ENCODE measurements around the gene OSBPL1A.

Gene OSBPL1A

DNA sequence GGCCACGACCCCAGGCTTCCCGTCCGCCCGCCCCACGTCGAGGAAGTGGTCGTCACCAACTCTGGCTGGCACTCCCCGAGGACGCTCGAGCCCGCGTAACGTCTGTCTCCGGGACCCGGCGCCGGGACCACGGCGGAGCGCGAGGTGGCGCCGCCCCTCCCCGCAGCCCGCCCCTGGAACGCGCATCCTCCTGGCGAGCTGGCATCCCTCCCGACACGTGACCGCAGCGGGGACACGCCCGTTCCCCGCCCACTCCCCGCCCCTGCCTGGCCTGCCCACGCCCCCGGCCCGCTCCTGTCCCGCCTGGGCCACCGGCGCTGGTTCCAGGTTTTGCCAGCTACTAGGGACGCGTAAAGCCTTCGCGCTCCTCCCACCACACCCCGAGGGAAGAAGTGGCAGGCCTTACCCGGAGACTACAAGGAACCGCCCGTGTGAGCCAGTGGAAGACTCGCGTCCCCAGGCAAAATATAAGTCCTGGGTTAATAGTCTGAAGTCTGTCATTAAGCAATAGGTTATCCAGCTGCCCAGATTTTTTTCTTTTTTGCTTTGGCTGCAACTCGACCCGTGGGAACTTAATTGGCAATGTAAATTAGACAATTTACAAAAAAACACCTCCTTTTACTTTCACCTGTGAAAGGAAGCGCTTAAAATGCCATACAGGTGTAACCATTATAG, at the start of gene OSBPL1A:
Gene OSBPL1A, minus strand, starts transcription at position 131 of the 675 bp plus-strand sequence. CDS start 20,291 bp downstream, outside the sequence.
- H3K27me3 Mint-ChIP-seq = peaks cover 0 to 3% of the 10 kb centered on the region in 2 donors
- H3K9me3 Mint-ChIP-seq = no peaks in the 10 kb centered on the region
- H3K27ac Mint-ChIP-seq = peak within 1 kb of the TSS; percentile 93
- peak; percentile 86 to 87 for ATAC-seq (replicated peaks)
- peak; percentile 68 for DNase-seq
- peaks cover 10 to 21% of the 10 kb centered on the region in 2 donors for H3K4me1 Mint-ChIP-seq
- H3K4me3 Mint-ChIP-seq = peak within 1 kb of the TSS; percentile 89 to 93
- no peaks in the 10 kb centered on the region for H3K36me3 Mint-ChIP-seq

DNA sequence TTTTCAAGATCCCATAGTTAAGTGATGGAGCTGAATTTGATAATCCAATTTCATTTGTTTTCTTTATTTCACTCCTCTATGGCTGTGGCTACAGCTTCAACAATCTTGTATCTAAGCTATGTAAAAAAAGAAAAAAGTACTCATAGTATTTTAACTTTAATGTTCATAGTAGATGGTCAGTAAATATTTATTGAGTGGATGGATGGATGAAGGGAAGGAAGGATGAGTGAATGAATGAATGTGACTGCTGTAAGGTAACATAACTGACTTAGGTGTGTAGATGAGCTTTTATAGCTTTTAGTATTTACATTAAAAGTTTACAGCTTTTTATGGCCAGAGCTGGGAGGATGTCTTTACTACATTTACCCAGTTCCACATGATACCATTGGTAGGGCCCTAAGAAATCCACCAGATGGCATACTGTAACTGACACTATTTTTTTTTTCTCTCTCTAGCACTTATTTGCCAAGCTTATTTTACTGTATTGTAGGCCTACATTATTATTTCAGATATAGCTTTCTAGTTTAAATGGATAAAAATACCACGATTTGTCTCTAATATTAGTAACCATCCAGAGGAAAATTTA, 49.4 kb upstream of the OSBPL1A start:
- Mint-ChIP-seq H3K27me3 (no peaks in the 10 kb centered on the region), H3K27ac (no peak overlapping the region), H3K36me3 (peaks cover 34 to 44% of the 10 kb centered on the region in 2 donors), H3K4me3 (no peak overlapping the region), H3K4me1 (peaks cover 11 to 20% of the 10 kb centered on the region in 2 donors), H3K9me3 (no peaks in the 10 kb centered on the region)
- ATAC-seq (replicated peaks) (no peak), DNase-seq (no peak)

DNA sequence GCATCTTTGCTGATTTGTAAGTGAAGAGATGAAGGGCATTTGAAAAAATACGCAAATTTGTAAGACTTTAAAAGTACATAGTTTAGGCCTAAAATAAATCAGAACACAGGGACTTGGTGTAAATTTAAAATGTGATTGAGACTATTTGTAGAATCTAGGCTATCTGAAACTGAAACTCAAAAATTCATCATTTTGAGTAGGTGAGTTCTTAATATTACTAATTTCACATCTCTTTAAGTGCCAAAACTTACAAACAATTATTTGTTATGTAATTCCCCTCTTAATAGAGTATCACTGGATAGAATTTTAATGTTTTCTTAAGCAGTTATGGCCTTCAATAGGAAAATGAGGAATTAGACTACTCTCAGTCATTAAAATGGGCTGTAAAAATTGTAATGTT, 48.8 kb upstream of the OSBPL1A start:
- peaks cover 12 to 20% of the 10 kb centered on the region in 2 donors for H3K4me1 Mint-ChIP-seq
- peaks cover 34 to 47% of the 10 kb centered on the region in 2 donors for H3K36me3 Mint-ChIP-seq
- no peaks in the 10 kb centered on the region for H3K9me3 Mint-ChIP-seq
- H3K27me3 Mint-ChIP-seq = no peaks in the 10 kb centered on the region
- ATAC-seq (replicated peaks) (no peak), DNase-seq (no peak)
- no peak overlapping the region for H3K4me3 Mint-ChIP-seq
- peak overlapping the region; percentile 69 for H3K27ac Mint-ChIP-seq

DNA sequence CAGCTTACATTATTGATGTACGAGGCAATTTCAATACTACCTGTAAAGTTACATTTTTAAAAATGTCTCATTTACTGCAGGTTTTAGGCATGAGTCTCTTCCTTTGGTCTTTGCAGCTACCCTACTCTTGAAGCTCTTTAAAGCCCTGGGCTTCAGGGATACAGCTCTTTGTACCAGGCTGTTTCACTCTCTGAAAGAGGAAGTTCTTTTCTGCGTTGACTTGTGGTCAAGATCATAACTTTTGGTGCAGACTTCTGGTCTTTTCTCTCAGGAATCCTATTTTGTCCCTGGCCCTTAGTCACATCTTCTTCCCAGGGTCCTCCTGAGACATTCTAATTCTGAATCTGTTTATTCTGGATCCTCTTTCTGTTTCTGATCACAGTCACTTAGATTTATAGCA, 46.2 kb upstream of the OSBPL1A start:
- H3K36me3 Mint-ChIP-seq = peaks cover 37 to 50% of the 10 kb centered on the region in 2 donors
- peaks cover 13 to 20% of the 10 kb centered on the region in 2 donors for H3K4me1 Mint-ChIP-seq
- no peak overlapping the region for H3K4me3 Mint-ChIP-seq
- H3K27ac Mint-ChIP-seq = peak overlapping the region; percentile 22
- no peaks in the 10 kb centered on the region for H3K27me3 Mint-ChIP-seq
- H3K9me3 Mint-ChIP-seq = no peaks in the 10 kb centered on the region
- ATAC-seq (replicated peaks) (peak; percentile 70 to 73), DNase-seq (no peak)

DNA sequence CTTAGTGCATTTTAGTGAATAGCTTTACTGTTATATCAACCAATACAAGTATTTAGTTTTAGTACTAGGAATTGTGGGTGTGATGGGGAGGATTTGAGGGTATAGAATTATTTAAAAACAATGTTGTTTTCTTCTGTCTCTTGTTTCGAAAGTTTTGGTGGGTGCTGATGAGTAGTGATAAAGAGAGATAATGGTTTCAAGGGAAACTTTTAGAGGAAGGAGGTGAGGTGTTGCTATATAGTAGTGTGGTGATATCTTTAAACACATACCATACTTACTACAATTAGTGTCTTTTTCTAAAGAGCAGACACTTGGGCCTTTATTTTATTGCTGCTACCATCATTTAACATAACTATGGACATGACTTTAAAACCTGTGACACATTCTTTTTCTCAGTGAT, 39.3 kb upstream of the OSBPL1A start:
- DNase-seq (no peak), ATAC-seq (replicated peaks) (no peak)
- Mint-ChIP-seq H3K27ac (peak overlapping the region; percentile 9), H3K36me3 (peaks cover 40 to 48% of the 10 kb centered on the region in 2 donors), H3K9me3 (no peaks in the 10 kb centered on the region), H3K4me3 (no peak overlapping the region), H3K4me1 (peaks cover 0 to 3% of the 10 kb centered on the region in 2 donors), H3K27me3 (no peaks in the 10 kb centered on the region)

DNA sequence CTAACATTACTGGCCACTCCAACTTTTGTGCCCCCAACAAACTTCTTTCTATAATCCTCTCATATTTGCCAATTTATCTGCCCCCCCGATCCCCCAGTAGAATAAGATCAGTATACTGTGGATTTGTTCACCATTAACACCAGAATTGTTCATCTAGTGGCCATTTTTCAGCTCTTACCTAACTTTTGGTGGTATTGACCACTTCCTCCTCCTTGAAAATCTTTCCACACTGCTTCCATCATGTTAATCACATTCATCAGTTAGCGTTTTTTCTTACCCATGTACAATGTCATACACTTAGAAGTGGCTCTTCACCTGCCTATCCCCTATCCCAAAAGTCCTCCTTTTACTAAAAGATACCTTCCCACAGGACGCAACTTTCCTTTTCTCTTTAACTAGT, 35.0 kb upstream of the OSBPL1A start:
- no peak for DNase-seq
- Mint-ChIP-seq H3K36me3 (peaks cover 22 to 35% of the 10 kb centered on the region in 2 donors), H3K4me3 (no peak overlapping the region)

DNA sequence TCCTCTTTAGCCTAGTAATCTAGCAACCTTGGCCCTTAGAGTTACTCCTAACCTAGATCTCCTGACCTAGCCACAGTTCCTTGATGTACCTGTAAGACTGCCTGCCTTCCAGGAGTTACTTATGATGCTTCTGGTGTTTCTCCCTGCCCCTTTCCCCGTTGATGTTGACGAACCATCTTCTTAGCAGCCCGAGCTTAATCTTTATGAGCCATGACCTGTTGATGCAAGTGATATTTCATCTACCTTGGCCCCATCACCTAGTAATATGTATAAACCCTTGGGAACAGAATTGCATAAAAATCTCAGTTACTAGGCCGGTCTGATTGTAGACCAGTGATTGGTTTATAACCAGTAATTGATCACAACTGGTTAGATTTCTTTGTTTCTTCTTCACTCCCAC, 31.6 kb upstream of the OSBPL1A start:
- peaks cover 4% of the 10 kb centered on the region in 2 donors for H3K9me3 Mint-ChIP-seq

More for the DNA sequence above, 35.0 kb upstream of the OSBPL1A start:
- Mint-ChIP-seq H3K9me3 (no peaks in the 10 kb centered on the region), H3K27me3 (no peaks in the 10 kb centered on the region), H3K4me1 (peaks cover 6 to 11% of the 10 kb centered on the region in 2 donors), H3K27ac (no peak overlapping the region)
- ATAC-seq (replicated peaks) = no peak

DNA sequence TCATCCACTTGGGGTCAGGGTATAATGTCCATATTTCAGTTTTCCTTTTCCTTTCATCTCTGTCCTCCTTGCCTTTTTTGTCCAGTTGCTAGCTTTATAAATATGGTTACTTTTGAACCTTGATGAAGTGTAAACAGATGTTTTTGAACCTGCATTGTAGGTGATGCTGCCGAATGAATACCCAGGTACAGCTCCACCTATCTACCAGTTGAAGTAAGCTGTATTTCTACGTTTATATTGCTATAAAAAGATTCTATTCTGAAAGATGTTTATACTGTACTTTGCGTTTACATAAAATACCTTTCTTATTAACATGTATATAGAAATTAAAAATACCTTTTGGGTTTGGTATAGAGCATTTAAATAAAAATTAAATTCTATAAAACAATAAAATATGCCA, 31.1 kb upstream of the OSBPL1A start:
- ATAC-seq (replicated peaks) (no peak), DNase-seq (no peak)
- peaks cover 13 to 26% of the 10 kb centered on the region in 2 donors for H3K4me1 Mint-ChIP-seq
- H3K9me3 Mint-ChIP-seq = peaks cover 4% of the 10 kb centered on the region in 2 donors
- H3K27ac Mint-ChIP-seq = no peak overlapping the region
- H3K27me3 Mint-ChIP-seq = peaks cover 2 to 12% of the 10 kb centered on the region in 2 donors
- no peak overlapping the region for H3K4me3 Mint-ChIP-seq
- peaks cover 23 to 27% of the 10 kb centered on the region in 2 donors for H3K36me3 Mint-ChIP-seq

More for the DNA sequence above, 31.6 kb upstream of the OSBPL1A start:
- H3K27ac Mint-ChIP-seq = no peak overlapping the region
- ATAC-seq (replicated peaks) (no peak), DNase-seq (no peak)
- peaks cover 23 to 27% of the 10 kb centered on the region in 2 donors for H3K36me3 Mint-ChIP-seq
- H3K4me1 Mint-ChIP-seq = peaks cover 13 to 26% of the 10 kb centered on the region in 2 donors
- no peak overlapping the region for H3K4me3 Mint-ChIP-seq
- H3K27me3 Mint-ChIP-seq = peaks cover 0 to 7% of the 10 kb centered on the region in 2 donors

DNA sequence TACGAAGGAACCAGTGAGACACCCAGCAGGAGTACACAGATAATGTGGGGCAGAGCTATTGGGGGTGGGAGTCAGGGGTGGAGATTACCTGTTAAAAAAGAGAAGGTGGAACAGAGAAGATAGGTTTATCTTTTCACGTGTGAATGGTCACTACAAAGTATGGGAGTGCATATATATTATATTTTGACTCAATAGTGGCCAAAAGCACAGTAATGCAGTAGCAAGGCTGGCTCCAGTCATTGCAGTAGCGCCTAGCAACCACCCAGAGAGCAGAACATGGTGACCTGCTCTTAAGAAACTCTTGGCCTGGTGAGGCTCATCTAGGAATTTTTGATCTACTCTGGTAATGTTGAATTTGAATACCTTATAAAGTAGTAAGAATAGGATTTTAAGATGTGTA, 29.9 kb upstream of the OSBPL1A start:
- Mint-ChIP-seq H3K27me3 (peaks cover 14 to 24% of the 10 kb centered on the region in 2 donors), H3K4me3 (peak overlapping the region; percentile 95 to 99), H3K9me3 (peaks cover 4% of the 10 kb centered on the region in 2 donors), H3K36me3 (peaks cover 18 to 22% of the 10 kb centered on the region in 2 donors), H3K27ac (peak overlapping the region; percentile 100), H3K4me1 (peaks cover 13 to 26% of the 10 kb centered on the region in 2 donors)
- DNase-seq (no peak), ATAC-seq (replicated peaks) (peak in 1 of 2 donors; percentile 31)

DNA sequence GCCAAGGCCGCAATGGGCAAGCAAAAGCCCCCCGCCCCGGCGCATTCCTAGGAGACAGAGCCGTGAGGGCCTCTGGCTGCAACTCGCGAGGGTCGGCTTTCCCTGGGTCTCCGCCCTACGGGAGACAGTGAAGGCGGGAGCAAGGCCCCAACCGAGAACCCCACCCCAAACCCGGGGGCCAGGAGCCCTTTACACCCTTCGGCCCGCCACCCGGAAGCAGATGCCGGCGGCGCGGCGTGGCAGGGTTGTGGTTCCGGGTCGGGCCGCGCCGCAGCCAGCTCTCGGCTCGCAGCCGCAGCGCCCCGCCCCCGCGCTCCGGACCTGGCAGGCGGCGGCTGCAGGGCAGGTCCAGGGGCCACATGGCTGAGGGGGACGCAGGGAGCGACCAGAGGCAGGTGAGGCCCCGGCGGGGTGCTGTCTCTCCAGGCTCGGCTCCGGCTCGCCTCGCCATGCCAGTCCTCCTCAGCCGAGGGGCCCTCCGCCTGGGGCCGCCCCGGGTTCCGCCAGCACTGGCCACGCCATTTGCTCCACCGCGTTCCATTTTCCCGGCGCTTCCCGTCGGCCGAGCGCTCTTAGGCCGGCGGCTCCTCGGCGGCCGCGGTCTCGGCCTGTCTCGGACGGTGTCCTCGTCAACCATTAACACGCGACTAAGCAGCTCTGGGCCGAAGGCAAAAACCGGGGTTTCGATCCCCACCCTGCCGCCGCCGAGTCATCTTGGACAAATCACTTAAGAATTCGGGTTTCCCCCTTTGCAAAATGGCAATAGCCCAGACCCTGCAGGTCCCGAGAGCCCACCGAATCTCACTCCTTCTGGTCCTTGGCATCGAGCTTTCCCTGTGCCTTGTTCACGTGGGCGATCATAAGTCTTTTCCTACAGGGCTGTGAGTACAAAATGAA, 29.0 kb upstream of the OSBPL1A start, which contains the start of gene IMPACT:
Gene IMPACT, plus strand, starts transcription at position 273 of the 897 bp plus-strand sequence. Its CDS starts 87 bp downstream, at position 360.
- Mint-ChIP-seq H3K4me1 (peaks cover 13 to 26% of the 10 kb centered on the region in 2 donors), H3K27me3 (peaks cover 22 to 32% of the 10 kb centered on the region in 2 donors), H3K4me3 (peak within 1 kb of the TSS; percentile 95 to 99), H3K36me3 (peaks cover 15 to 20% of the 10 kb centered on the region in 2 donors), H3K9me3 (peaks cover 4% of the 10 kb centered on the region in 2 donors), H3K27ac (peak within 1 kb of the TSS; percentile 100)
- peak; percentile 94 to 97 for ATAC-seq (replicated peaks)
- DNase-seq = peak; percentile 80

DNA sequence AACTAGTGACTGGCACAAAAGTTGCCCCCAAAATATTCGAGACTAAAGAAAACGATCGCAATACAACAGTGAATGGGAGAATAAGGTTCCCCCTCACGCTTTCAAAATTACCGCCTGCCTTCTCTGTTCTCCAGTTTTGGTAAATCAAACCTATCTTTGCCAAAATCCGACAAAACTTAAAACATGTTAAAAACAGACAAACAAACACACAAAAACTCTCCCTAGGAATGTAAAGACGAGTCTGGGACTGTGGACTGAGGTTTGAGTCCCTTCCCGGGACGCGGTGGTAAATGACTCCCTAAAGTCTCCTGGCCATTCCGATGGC, 28.4 kb upstream of the OSBPL1A start:
- peaks cover 13 to 26% of the 10 kb centered on the region in 2 donors for H3K4me1 Mint-ChIP-seq
- no peak for ATAC-seq (replicated peaks)
- H3K27me3 Mint-ChIP-seq = peaks cover 22 to 33% of the 10 kb centered on the region in 2 donors
- peaks cover 4% of the 10 kb centered on the region in 2 donors for H3K9me3 Mint-ChIP-seq
- DNase-seq = no peak
- peak overlapping the region; percentile 95 to 99 for H3K4me3 Mint-ChIP-seq
- H3K36me3 Mint-ChIP-seq = peaks cover 13 to 17% of the 10 kb centered on the region in 2 donors
- peak overlapping the region; percentile 92 for H3K27ac Mint-ChIP-seq

DNA sequence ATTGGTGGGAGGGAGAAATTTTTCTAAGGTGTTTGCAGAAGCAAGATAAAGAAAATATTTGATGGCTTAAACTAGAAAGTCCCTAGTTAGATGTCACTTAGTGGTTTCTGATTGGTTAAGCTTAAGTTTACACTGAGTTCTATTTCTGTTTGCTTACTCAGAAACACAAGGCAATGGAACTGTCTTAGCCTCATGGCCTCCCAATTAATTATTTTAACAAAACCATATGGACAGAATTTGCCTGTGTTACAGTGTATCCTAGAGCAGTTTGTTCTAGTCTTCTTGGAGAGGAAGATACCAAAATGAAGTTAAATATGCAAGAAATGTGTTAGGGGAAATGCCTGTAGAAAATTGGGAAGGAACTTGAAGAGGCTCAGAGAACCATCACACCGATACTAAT, 24.2 kb upstream of the OSBPL1A start:
- DNase-seq (no peak), ATAC-seq (replicated peaks) (no peak)
- H3K4me3 Mint-ChIP-seq = no peak overlapping the region
- H3K27ac Mint-ChIP-seq = no peak overlapping the region
- H3K4me1 Mint-ChIP-seq = peaks cover 6 to 10% of the 10 kb centered on the region in 2 donors
- H3K36me3 Mint-ChIP-seq = peaks cover 5 to 9% of the 10 kb centered on the region in 2 donors
- peaks cover 4% of the 10 kb centered on the region in 2 donors for H3K9me3 Mint-ChIP-seq
- H3K27me3 Mint-ChIP-seq = peaks cover 42 to 63% of the 10 kb centered on the region in 2 donors

DNA sequence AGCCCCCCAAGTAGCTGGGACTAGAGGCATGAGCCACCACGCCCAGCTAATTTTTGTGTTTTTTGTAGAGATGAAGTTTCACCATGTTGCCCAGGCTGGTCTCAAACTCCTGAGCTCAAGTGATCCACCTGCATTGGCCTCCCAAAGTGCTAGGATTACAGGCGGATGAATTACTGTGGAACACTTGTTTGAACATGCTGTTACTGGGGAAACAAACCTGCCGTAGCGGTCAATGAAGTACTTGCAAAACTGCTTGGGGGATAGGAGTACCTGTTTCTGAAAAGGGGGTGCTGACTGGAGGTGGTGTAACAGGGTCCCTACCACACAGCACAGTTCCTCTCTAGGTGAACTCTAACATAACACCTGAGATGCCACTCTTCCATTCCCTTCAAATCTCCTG, 22.9 kb upstream of the OSBPL1A start:
- DNase-seq (no peak), ATAC-seq (replicated peaks) (no peak)
- Mint-ChIP-seq H3K27ac (no peak overlapping the region), H3K4me1 (peaks cover 0 to 1% of the 10 kb centered on the region in 2 donors), H3K27me3 (peaks cover 46 to 63% of the 10 kb centered on the region in 2 donors), H3K9me3 (peaks cover 0 to 3% of the 10 kb centered on the region in 2 donors), H3K36me3 (peaks cover 0 to 2% of the 10 kb centered on the region in 2 donors), H3K4me3 (no peak overlapping the region)

DNA sequence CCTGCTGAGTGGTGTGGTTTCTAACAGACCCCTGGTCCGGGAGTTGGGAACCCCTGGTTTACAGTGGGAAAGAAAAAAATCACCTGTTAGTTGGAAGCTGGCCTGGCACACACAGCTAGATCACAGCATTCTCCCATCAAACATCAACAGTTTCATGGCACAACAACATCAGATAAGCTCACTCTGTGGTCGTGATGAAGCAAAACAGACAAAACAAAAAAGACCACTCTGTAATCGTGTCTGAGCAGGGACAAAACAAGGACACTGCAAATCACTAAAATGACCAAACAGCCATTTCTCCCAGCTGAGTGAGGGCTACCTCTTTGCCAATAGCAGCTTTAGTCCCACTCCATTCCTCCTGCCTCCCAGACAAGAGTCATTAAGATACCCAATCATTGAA, 19.9 kb upstream of the OSBPL1A start:
- DNase-seq (no peak), ATAC-seq (replicated peaks) (no peak)
- H3K27me3 Mint-ChIP-seq = peaks cover 41 to 47% of the 10 kb centered on the region in 2 donors
- no peaks in the 10 kb centered on the region for H3K36me3 Mint-ChIP-seq
- no peaks in the 10 kb centered on the region for H3K4me1 Mint-ChIP-seq
- no peak overlapping the region for H3K27ac Mint-ChIP-seq
- H3K4me3 Mint-ChIP-seq = no peak overlapping the region
- no peaks in the 10 kb centered on the region for H3K9me3 Mint-ChIP-seq

All from stimulated activated naive B cell treated with anti-CD40 and anti-IgM and Interleukin-4, amounts not matched to agents 10 μg/mL and 1 μg/mL and 100 μg/mL, for 72 hours (primary cell).